VCaP (cell line): Measurements from ENCODE around the gene ROBO1.

Experiments
- H3K27ac ChIP-seq: fragments of 450-650 bp; 2 replicates; pipeline ENCODE4 v1.5.1; 2017
- CTCF ChIP-seq: fragments of 450-650 bp; conservative IDR thresholded peaks from 2 replicates; pipeline ENCODE4 v1.5.1; 2017; ENCODE audit warnings: mild to moderate bottlenecking, moderate library complexity

The ROBO1 gene

GRCh38 chr3:79672075-79672474 is 95.7 kb downstream of the ROBO1 start:
- no peak for TF ChIP-seq CTCF
- no peak overlapping the region for H3K27ac ChIP-seq

- TF ChIP-seq CTCF, result no peak
- H3K27ac ChIP-seq, result no peak overlapping the region
Observed at GRCh38 chr3:79670178-79670577, 97.6 kb downstream of the ROBO1 start.

GRCh38 chr3:79664455-79664854 is 103.3 kb downstream of the ROBO1 start:
- H3K27ac ChIP-seq, result no peak overlapping the region
- no peak for TF ChIP-seq CTCF

GRCh38 chr3:79661896-79662295 is 105.9 kb downstream of the ROBO1 start:
- no peak overlapping the region for H3K27ac ChIP-seq
- TF ChIP-seq CTCF, result no peak

- TF ChIP-seq CTCF, result no peak
- no peak overlapping the region for H3K27ac ChIP-seq
Observed at GRCh38 chr3:79657076-79657475, 110.7 kb downstream of the ROBO1 start.

GRCh38 chr3:79654019-79654418 is 113.8 kb downstream of the ROBO1 start:
- no peak overlapping the region for H3K27ac ChIP-seq
- TF ChIP-seq CTCF, result no peak

- H3K27ac ChIP-seq, result no peak overlapping the region
- no peak for TF ChIP-seq CTCF
Observed at GRCh38 chr3:79653266-79653830, 114.5 kb downstream of the ROBO1 start.
